ENCODE data around the gene MSMB.
A peak's percentile ranks its signal among the peaks of the same experiment; 100 is the strongest.

Gene MSMB

DNA sequence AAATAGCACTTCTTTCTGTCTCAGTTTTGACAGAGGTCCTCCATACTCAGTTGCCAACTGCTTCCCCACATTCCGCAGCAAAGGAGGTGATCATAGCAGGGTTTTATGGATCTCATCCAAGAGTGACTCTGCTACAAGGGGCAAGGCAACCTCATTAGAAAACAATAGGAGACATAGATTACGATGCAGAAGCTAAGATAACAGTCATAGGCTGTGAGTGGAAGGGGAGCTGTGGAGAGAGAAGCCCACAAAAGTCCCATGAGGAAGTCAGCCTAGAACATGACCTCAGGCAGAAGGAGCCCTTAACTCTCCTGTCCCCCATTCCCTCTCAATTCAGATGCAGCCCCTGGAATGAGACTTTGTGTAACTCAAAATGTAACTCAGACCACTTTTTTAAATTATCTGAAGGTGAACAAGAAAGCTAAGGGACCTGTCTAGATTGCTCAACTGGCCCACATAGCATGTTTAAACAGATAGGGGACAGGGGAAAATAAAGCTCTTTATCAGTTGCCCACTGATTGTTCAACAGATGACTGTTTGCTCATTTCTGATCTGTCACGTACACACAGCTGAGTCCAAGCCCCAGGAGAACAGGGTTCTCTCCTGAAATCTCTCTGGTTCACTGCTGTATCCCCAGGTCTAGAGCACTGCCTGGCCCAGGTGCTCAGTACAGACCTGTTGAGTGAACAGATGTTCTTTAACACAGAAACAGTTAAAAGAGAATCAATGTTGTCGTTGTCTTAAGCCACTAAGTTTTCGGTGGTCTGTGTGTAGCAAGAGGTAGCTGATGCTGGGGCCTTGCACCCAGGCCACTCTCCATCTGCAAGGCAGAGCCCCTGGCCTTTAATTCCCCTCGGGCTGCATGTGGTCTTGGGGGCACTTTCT, 14.2 kb downstream of the MSMB start:
- DNase-seq = no peak

- DNase-seq = peak; percentile 25
These were observed 15.8 kb downstream of the MSMB start, which contains the start of gene NCOA4 for GRCh38 chr10:46030091-46030937. TSS of gene NCOA4 (minus strand) at chr10:46030623. CDS start at chr10:46016680, 13,943 bp downstream.

GRCh38 chr10:46029461-46030030, 16.5 kb downstream of the MSMB start:
- DNase-seq = no peak

- DNase-seq = no peak
These were observed 17.2 kb downstream of the MSMB start for GRCh38 chr10:46028584-46029460.

- no peak for DNase-seq
These were observed 20.0 kb downstream of the MSMB start for GRCh38 chr10:46026106-46026505.

DNA sequence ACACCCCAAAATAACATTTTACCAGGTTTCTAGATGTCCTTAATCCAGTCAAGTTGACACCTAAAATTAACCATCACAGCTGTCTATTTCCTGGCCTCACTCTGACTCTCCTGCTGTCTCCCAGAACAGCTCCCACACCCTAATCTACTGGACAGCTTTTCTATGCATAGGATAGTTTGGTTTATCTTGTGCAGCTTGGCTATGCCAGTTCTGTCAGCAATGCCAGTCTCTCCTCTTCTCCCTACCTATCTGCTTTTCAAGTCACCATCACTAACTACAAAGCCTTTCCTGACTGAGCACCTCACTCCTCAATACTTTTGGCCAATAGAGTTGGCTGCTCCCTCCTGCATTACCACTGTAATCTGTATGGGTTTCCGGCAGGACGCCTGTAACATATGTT, 20.7 kb downstream of the MSMB start:
- no peak for DNase-seq

- no peak for DNase-seq
These were observed 21.1 kb downstream of the MSMB start for GRCh38 chr10:46024948-46025347.

DNA sequence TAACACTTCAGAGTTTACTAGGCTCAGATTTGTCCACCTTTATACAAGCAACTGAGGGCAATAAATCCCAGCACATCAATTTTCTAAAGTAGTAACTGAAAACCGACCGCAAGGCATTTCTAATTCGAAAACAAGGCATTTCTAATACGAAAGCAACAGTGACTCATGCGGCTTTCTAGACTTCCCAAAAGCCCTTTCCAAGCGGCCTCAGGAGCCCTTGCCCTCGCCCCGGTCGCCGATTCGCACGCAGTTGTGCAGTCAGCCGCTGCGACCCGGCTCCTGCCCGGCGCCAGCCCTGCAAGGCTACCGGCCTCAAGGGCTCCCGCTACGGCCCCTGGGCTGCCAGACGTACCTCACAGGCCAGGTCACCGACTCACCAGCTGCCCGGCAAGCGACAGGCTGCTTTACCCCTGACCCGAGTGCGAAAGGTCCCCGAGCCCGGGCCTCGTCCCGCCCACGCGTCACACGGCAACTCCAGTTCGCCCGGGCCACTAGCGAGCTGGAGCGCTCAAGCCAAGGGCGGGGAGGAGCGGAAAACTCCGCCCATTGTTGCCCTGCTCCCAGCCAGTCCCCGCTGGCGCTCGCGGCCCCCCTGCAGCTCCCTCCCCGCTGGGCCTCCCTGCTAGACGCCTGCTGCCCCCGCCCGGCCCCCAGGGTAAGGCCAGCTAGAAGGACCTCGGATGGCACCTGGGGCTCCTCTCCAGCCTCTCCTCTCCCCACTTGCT, 22.9 kb downstream of the MSMB start:
- no peak for DNase-seq

DNA sequence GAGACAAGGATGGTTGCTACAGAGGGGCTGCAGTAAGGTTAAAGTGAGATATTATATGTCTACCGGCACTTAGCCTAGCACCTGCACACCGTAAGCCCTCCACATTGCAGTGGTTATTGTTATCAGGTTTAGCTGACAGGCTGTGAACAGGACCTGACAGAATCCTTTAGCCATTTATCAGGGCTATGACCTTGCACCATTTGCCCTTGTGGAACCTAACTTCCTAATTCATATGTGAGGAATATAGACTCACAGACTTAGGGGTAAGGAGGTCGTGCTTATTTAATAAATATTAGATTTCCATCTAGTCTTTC, 25.8 kb downstream of the MSMB start:
- DNase-seq = no peak

DNA sequence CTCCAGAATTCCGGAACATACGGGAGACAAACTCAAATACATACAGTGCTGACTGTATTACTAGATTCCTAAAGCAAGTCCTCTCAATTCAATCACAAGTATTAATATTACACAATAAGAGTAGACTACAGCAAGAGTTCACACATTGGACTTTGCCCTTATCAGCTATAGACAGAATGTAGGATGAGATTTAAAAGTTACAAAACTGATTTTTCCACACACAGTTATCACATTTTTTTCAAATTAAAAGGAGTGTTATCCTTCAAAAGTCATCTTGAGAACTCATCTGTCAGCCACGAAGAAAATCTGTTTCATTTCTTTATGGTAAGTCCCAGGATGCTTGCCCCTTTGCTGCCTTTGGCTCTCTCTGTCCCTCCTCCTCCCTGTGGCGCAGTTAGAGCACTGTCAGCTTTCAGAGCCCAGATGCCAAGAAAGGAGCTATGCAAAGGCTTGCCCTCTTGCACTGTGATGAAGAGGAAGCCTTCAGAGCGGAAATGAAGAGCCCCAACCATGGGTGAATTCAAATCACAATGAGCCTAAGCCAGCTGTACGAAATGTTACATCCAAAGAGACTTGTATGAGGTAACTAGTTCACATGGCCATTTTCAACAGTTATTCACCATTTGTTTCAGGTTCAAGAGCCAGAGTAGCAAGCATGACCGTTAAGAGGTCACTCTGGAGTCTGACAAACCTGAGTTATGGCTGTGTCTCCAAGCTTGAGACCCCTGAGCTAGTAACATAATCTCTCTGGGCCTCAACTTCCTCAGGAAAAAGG, 26.3 kb downstream of the MSMB start:
- DNase-seq = no peak

- no peak for DNase-seq
These were observed 26.9 kb downstream of the MSMB start for GRCh38 chr10:46019177-46019528.

GRCh38 chr10:46018453-46019176, 27.5 kb downstream of the MSMB start:
- DNase-seq = no peak

DNA sequence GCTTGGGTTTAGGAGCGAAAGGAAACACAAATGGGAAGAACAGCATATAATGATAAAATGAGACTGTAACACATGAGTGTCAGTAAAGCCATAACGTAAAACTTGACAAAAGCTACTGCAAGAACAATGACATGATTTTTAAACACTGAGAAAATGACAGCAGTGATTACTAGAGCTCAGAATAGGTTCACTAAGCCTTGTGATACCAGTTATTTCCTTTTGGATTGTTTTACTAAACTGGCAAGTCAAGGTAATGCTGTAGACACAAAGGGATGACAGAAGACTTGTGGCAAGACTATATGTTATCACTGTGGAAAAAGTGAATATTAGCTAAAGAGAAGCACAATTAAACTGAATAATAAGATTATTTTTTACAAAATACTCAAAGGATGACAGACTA, 28.3 kb downstream of the MSMB start:
- DNase-seq = no peak

DNA sequence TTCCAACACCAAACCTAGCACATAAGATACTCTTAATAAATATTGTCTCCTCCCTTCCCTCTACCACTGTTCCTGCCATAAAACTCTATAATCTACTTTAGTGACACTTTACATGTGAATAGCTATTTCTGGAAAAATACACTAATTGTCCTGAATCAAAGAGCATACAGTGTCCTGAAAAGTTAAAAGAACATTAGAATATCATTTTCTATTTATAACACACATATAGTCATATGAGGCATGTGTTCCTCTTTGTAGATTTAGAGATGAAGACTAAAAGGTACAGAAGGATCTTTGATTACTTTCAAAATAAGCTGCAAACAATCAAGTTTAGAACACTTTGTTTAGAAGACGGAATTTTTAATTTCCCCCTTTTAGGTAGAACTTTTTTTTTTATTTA, 29.3 kb downstream of the MSMB start:
- DNase-seq = no peak

- no peak for DNase-seq
These were observed 29.9 kb downstream of the MSMB start for GRCh38 chr10:46016190-46016589.

DNA sequence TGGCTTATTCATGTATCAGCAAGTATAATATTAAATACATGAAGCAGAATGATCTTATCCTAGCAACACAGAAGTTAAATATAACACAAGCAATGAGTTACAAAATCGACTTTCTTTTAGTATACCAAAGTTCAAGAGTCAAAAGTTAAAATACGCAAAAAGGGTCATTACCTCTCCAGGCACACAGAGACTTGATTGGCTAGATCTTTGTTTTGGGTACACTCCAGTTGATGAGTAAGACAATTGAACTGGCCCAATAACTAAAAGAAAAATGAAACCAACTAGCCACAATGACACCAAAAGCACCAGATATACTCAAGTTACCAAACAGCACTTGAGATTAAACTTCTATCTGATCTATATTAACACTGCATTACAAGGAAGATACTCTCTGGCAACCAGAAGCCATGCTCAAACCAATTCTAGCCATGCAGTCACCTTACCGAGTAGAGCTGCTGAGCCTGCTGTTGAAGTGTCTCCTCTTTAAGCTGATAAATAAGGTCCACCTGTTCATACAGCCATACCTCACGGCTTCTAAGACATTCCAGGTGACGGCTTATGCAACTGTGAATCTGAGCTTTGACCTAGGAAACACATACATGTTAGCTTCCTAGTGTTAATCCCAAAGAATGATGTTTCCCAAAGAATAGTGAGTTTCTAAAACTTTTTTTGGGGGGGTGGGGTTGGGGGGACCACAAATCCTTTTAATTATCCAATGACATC, 31.2 kb downstream of the MSMB start:
- no peak for DNase-seq

- no peak for DNase-seq
These were observed 31.9 kb downstream of the MSMB start for GRCh38 chr10:46014206-46014605.

- no peak for DNase-seq
These were observed 33.3 kb downstream of the MSMB start for GRCh38 chr10:46012746-46013145.

DNA sequence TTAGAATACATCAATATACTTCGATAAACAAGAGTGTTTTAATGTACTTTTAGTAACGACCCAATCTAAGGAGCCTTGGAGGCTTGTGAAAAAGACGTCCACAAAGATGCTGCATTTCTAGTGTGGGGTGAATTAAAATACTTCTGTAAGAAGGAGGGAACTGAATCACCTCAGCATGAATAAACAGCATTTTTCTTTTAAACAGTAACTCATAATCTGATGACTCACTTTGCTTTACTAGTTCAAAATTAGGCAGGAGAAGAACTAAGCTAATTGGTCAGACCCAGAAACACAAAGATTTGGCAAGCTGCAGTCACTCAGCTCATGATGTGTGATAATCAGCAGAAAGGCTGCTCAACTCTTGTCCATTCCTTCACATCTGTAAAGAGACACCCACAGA, 39.9 kb downstream of the MSMB start:
- DNase-seq = no peak

DNA sequence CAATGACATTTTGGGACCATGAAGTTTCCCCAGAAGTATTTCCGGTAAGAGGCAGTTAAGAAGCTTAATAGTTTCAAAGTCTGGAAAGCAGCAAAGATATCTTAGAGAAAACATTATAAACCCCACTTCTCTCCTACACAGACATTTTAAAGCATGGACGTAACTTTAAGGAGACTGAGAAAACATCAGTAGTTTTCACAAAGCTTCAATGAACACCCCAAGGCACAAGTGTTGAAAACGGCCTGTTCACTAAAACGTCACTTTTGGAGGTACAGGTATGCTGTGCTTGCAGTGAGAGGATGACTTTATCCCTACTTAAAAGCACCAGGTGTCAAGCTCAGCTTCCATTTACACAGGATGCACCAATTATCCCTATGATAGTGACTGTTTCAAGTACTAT, 40.7 kb downstream of the MSMB start:
- DNase-seq = no peak
